IPS-20b (cell line): ENCODE data around the gene PDE1A.

Source experiments
- H3K27ac ChIP-seq: one replicate; pipeline ENCODE4 v1.5.1; 2013; ENCODE audit warnings: low read length
- H3K27me3 ChIP-seq: 2 replicates; pipeline ENCODE4 v1.6.1; 2013; ENCODE audit warnings: mild to moderate bottlenecking, low read length, inconsistent platforms; ENCODE audit not compliant: insufficient read depth
- H3K36me3 ChIP-seq: 2 replicates; pipeline ENCODE4 v1.6.1; 2013; ENCODE audit warnings: low read depth, mild to moderate bottlenecking, inconsistent platforms, low read length, moderate library complexity; ENCODE audit not compliant: insufficient read depth
- H3K4me1 ChIP-seq: 2 replicates; pipeline ENCODE4 v1.6.1; 2013; ENCODE audit warnings: mild to moderate bottlenecking, control low read depth, inconsistent platforms, low read length, moderate library complexity; ENCODE audit not compliant: insufficient read depth
- H3K4me3 ChIP-seq: 2 replicates; pipeline ENCODE4 v1.5.1; 2013; ENCODE audit warnings: mild to moderate bottlenecking, low read length, inconsistent platforms
- H3K9ac ChIP-seq: 2 replicates; pipeline ENCODE4 v1.6.1; 2013; ENCODE audit warnings: low read depth, mild to moderate bottlenecking, inconsistent platforms, low read length, moderate library complexity
- H3K9me3 ChIP-seq: 2 replicates; pipeline ENCODE4 v1.6.1; 2013; ENCODE audit warnings: mild to moderate bottlenecking, low read depth, low read length, inconsistent platforms; ENCODE audit not compliant: insufficient read depth

Gene PDE1A

DNA sequence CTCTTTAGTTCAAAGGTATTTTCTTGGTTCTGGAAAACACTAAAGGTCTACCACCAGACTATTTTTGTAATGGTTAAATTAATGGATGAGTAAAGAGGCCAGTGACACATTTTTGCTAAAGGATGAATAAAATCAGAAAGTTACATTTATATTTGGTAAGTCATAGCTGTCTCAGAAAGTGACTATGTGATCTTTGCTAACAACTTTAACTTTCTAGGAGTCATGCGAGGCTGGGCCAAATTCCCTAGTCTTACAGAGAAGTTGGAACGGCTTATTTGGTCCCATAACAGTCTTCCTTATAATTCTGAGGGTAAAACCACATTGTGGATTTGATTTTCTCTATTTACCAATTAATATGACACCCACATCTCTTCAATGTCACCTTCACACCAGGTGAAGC lies 198.1 kb downstream of the PDE1A start:
- Histone ChIP-seq H3K9ac (no peak overlapping the region), H3K9me3 (no peaks in the 10 kb centered on the region), H3K4me3 (no peak overlapping the region), H3K27ac (no peak overlapping the region), H3K27me3 (no peaks in the 10 kb centered on the region), H3K4me1 (no peaks in the 10 kb centered on the region), H3K36me3 (no peaks in the 10 kb centered on the region)

DNA sequence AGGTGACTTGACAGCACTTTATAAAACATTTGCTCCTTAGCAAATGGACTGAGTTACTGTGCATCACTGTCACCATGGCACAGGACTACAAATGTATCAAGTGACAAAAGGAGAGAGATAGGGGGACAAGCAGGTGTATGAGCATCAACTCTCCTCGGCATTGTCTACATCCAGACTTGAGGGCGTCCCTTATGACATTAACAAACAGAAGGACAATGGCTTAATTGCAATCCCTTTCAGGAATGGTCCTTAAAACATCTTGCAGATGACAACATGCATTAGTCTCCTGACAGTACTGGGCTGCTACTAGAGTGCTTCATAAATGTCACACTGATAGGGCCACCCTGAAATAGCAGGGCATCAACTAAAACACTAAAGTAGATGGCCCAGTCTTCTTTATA lies 198.8 kb downstream of the PDE1A start:
- no peak overlapping the region for H3K27ac ChIP-seq
- H3K9ac ChIP-seq: no peak overlapping the region
- H3K9me3 ChIP-seq: no peaks in the 10 kb centered on the region
- H3K4me3 ChIP-seq: no peak overlapping the region
- H3K4me1 ChIP-seq: no peaks in the 10 kb centered on the region
- H3K36me3 ChIP-seq: no peaks in the 10 kb centered on the region
- H3K27me3 ChIP-seq: no peaks in the 10 kb centered on the region

DNA sequence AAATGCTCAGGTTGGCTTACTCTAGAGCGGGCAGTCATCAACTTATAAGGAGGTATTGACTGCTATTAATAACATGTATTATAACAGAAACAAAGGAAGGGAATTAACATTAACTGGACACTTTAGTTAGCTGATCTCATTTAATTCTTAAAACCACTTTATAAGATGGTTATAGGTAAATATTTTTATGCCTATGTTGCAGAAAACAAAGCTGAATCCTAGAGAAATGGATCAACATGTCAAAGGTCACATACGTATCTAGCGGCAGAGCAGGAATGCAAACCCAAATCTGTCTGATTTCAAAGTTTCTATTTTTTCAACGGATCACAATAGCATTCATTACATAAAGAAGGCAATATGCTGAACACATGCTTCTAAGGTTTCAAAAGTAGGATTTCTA lies 200.0 kb downstream of the PDE1A start:
- Histone ChIP-seq H3K9ac (no peak overlapping the region), H3K36me3 (no peaks in the 10 kb centered on the region), H3K9me3 (no peaks in the 10 kb centered on the region), H3K4me3 (no peak overlapping the region), H3K27me3 (no peaks in the 10 kb centered on the region), H3K27ac (no peak overlapping the region), H3K4me1 (no peaks in the 10 kb centered on the region)

DNA sequence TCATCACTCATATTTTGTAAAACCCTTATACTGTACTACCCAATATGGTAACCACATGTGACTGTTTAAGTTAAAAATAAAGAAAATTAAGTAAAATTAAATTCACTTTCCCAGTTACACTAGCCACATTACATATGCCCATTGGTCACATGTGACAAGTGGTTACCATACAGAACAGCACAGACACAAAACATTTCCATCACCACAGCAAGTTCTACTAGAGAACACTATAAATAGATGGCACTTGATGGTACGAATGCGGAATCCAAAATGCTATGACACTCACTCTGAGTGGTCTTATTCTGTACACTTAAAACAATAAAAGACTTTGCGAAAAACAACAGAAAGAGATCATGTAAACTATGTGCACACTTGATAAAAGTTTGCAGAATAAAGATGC lies 202.2 kb downstream of the PDE1A start:
- Histone ChIP-seq H3K4me1 (no peaks in the 10 kb centered on the region; the same call in 1 of the 2 replicates), H3K9me3 (no peaks in the 10 kb centered on the region), H3K9ac (no peak overlapping the region), H3K27ac (no peak overlapping the region), H3K4me3 (no peak overlapping the region), H3K27me3 (no peaks in the 10 kb centered on the region), H3K36me3 (no peaks in the 10 kb centered on the region)

DNA sequence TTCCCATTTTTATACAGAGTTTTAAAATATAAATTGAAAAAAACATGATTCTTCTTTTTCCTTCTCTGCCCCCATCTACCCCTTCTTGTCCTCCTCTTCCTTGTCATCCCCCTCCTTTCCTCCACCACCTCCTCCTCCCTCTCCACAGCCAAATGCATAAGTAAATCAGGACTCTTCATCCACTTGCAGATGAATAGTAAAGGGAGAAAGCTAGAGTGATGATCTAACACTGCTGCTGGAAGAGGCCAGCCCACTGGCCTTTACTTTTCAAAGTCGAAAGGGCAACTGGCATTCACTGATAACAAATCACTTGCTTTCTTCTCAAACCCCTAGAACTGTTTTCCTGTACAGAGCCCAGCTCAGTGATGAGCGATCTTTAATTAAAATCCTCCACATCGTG lies 205.8 kb downstream of the PDE1A start:
- no peaks in the 10 kb centered on the region for H3K27me3 ChIP-seq
- H3K9me3 ChIP-seq: no peaks in the 10 kb centered on the region
- no peak overlapping the region for H3K4me3 ChIP-seq
- H3K9ac ChIP-seq: no peak overlapping the region
- no peak overlapping the region for H3K27ac ChIP-seq
- H3K4me1 ChIP-seq: no peaks in the 10 kb centered on the region; the same call in 1 of the 2 replicates
- no peaks in the 10 kb centered on the region for H3K36me3 ChIP-seq

DNA sequence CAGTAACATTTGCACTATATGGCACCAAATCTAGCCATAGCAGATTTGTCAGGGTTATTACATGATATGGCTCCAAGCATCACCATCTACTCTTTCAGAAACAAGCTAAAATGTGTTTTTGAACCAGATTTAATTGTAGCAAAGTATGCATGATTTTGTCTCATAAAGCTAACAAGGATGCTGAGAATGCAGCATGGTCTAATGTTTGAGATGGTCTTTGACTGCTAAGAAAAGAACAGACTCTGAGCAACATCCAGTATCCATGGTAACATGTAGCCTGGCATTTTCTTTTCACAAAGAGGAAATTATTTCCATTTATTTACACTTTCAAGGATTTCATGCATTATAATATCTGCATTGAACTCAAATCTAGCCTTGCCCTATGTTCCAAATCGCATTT lies 206.5 kb downstream of the PDE1A start:
- Histone ChIP-seq H3K4me1 (no peaks in the 10 kb centered on the region; the same call in 1 of the 2 replicates), H3K27me3 (no peaks in the 10 kb centered on the region), H3K4me3 (no peak overlapping the region), H3K9me3 (no peaks in the 10 kb centered on the region), H3K9ac (no peak overlapping the region), H3K27ac (no peak overlapping the region), H3K36me3 (no peaks in the 10 kb centered on the region)

DNA sequence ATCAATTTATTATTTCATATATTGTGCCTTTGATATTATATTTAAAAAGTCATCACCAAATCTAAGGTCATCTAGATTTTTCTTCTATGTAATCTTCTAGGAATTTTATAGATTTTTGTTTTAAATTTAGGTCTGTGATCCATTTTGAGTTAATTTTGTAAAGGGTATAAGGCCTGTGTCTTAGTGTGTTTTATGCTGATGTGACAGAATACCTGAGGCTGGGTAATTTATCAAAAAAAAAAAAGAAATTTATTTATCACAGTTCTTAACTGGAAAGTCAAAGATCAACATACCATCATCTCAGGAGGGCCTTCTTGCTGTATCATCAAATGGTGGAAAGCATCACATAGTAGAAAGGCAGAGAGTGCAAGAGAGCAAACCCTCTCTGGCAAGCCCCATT lies 216.2 kb downstream of the PDE1A start:
- H3K36me3 ChIP-seq: no peaks in the 10 kb centered on the region

DNA sequence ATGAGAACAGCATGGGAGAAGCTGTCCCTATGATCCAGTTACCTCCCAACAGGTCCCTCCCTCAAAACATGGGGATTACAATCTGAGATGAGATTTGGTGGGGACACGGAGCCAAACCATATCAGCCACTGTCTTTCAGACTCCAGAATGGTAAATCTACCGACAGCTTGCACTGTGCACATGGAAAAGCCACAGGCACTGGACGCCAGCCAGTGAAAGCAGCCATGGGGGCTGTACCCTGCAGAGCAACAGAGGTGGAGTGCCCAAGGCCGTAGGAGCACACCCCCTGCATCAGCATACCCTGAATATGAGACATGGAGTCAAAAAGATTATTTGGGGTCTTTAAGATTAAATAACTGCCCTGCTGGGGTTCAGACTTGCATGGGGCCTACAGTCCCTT lies 218.4 kb downstream of the PDE1A start:
- H3K4me3 ChIP-seq: no peak overlapping the region
- no peaks in the 10 kb centered on the region for H3K36me3 ChIP-seq
- no peaks in the 10 kb centered on the region for H3K27me3 ChIP-seq
- no peaks in the 10 kb centered on the region for H3K4me1 ChIP-seq
- H3K9ac ChIP-seq: no peak overlapping the region
- H3K27ac ChIP-seq: no peak overlapping the region
- H3K9me3 ChIP-seq: no peaks in the 10 kb centered on the region

More for the DNA sequence above, 216.2 kb downstream of the PDE1A start:
- no peaks in the 10 kb centered on the region for H3K9me3 ChIP-seq
- H3K27ac ChIP-seq: no peak overlapping the region
- H3K27me3 ChIP-seq: no peaks in the 10 kb centered on the region
- no peak overlapping the region for H3K9ac ChIP-seq
- no peaks in the 10 kb centered on the region for H3K4me1 ChIP-seq
- no peak overlapping the region for H3K4me3 ChIP-seq

DNA sequence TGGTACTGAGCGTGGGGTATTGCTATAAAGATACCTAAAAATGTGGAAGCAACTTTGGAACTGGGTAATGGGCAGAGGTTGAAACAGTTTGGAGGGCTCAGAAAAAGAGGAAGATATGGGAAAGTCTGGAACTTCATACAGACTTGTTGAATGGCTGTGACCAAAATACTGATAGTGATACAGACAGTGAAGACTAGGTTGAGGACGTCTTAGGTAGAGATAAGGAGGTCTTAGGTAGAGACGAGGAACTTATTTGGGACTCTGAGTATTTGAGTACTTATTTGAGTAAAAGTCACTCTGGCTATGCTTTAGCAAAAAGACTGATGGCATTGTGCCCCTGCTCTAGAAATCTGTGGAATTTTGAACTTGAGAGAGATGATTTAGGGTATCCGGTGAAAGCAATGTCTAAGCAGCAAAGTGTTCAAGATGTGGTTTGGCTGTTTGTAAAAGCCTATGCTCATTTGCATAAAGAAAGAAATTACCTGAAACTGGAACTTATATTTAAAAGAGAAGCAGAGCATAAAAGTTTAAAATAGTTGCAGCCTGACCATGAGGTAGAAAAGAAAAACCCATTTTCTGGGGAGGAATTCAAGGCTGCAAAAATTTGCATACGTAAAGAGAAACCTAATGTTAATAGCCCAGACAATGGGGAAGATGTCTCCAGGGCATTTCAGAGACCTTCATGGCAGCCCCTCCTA lies 219.6 kb downstream of the PDE1A start:
- Histone ChIP-seq H3K36me3 (no peaks in the 10 kb centered on the region), H3K9ac (no peak overlapping the region), H3K27ac (no peak overlapping the region), H3K4me3 (no peak overlapping the region), H3K27me3 (no peaks in the 10 kb centered on the region), H3K4me1 (no peaks in the 10 kb centered on the region), H3K9me3 (no peaks in the 10 kb centered on the region)

DNA sequence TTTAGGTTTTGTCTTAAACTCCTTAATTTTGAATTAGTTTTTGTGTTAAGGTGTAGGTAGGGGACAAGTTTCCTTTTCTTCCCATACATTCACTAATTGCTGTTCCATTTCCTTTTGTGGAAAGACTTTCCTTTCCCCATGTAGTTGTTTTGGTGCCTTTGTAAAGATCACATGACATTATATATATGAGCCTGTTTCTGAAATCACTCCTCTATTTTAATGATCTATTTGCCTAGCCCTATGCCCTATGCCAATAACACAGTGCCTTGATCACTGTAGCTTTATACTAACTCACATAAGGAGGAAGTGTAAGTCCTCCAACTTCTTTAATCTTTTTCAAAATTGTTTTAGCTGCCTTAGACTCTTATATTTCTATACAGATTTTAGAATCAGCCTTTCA lies 229.3 kb downstream of the PDE1A start:
- Histone ChIP-seq H3K27ac (no peak overlapping the region), H3K27me3 (no peaks in the 10 kb centered on the region), H3K9ac (no peak overlapping the region), H3K4me3 (no peak overlapping the region), H3K9me3 (no peaks in the 10 kb centered on the region), H3K36me3 (no peaks in the 10 kb centered on the region), H3K4me1 (no peaks in the 10 kb centered on the region)

DNA sequence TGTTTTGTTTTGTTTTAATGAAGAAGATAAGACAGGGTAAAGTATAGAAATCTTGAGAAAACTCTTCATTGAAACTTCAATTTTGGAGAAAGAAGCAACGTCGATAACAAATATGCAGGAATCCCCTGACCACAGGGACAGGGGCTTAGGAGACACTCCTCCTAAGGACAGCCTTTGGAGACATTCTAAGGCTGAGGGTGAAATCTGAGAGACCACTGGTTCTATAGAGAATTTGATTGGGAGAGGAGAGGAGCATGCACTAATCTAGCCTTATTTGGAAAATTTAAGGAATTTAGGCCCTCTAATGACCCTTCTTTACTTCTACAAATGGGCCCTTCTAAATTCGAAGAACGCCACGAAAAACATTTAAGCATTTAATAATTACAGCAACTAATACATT lies 233.5 kb downstream of the PDE1A start:
- Histone ChIP-seq H3K27ac (no peak overlapping the region), H3K36me3 (no peaks in the 10 kb centered on the region), H3K4me1 (no peaks in the 10 kb centered on the region), H3K9ac (no peak overlapping the region), H3K27me3 (no peaks in the 10 kb centered on the region), H3K4me3 (no peak overlapping the region), H3K9me3 (no peaks in the 10 kb centered on the region)

DNA sequence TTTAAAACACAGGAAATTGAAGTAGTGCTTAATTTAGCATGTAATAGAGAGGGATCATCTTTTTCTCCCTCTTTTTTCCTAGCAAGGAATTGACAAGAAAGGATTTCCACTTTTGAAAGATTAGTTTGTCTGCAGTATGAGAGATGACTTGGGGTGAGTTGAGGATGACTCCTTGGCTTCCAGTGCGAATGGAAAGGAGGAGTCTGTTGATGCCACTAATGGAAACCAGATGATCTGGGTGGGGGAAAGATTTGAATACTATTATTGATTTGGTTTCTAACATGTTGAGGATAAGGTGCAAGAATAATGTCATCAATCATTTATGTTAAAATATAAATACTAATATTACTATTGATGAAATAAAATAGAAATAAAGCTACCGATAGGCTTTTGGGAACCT lies 235.8 kb downstream of the PDE1A start:
- H3K27ac ChIP-seq: no peak overlapping the region
- no peaks in the 10 kb centered on the region for H3K4me1 ChIP-seq
- H3K9ac ChIP-seq: no peak overlapping the region
- no peaks in the 10 kb centered on the region for H3K9me3 ChIP-seq
- H3K36me3 ChIP-seq: no peaks in the 10 kb centered on the region
- no peaks in the 10 kb centered on the region for H3K27me3 ChIP-seq
- H3K4me3 ChIP-seq: no peak overlapping the region
